Islet of Langerhans (tissue), 1 donor: Measurements from ENCODE around the gene IQCF2.
"Not testable (repeated sequence)": the region's sequence is repeated elsewhere in the genome, so short reads cannot be mapped to it uniquely, and the experiment has no call there.

ENCODE experiments used
- FAIRE-seq: peaks from one replicate; lab custom pipeline; 2011; peaks lifted over from hg19 to GRCh38; lab: Jason Lieb, UNC

The IQCF2 gene

DNA sequence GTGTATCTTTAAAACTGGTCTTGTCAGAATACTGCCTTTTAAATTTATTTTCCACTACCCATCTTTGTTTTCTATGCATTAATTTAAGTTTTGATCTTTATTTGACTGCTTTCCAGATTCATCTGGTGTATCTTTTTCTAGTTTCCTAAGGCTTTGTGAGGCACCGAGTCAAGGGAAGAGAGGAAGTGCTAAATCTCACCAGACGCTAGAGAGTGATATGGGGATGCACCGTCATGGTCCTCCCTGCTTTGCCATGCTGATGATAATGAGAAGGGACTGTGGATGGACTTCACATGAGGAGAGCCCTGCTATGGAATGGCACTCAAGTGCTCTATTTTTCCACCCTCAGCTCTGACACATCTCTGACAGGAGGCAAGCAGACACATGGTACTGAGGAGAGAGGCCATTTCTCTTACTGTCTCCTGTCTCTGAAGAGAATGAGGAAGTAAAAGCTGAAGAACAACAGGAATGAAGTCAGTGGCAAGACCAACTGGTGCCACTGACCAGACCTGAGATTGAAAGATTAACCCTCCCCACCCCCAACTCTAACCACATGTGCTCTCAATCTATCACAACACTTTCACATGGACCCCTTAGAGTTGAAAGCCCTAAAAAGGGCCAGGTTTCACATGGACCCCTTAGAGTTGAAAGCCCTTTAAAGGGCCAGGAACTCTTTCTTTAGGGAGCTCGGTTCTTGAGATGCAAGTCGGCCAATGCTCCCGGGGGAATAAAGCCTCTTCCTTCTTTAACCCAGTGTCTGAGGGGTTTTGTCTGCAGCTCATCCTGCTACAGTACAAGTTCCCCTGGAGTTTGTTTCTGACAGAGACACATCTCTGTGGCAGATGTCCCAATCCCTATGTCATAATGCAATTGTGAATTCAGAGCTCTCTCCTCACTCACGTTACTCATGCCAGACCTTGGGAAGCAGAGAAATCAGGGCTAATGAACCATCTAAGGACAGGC lies at the start of gene IQCF2:
IQCF2 (plus strand) TSS at position 913 of the 963 bp plus-strand sequence. CDS start 52 bp downstream, outside the sequence.
- FAIRE-seq = no peak

DNA sequence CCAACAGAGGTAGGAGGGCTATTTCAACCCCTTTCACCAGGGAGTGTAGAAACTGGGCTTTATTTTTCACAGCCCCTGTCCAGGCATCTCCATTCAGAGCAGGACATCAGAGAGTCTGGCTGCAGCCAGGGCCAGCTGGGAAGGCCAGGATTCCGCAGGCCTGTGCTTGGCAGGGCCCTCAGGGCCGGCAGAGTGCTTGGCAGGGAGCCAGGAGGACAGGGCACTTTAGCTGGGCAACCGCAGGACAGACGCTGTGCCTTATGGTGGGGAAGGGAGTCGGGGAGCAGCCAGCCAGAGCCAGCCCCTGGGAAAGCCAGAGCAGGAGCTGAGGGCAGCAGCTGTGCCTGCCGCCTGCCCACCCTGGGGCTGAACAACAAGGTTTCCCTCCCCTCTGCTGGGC lies 47.9 kb upstream of the IQCF2 start:
- no peak for FAIRE-seq

DNA sequence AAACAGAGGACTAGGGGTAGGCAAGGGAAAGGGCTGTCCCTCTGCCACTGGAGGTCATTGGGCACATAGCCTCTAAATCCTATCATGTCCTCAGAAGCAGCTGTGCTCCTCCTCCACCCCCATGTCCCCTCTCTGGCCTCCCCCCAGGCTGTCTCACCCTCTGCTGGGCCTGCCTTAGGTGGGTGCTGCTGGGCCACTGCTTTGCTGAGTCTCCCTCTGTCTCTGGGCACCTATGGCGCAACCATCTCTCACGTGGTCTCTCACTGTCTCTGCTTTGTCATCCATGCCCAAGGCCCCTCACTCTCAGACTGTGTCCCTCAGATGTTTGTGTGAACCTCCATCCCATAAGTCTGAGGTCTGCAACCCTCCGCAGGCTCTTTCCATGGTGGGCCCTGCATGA lies 47.4 kb upstream of the IQCF2 start:
- FAIRE-seq = no peak

DNA sequence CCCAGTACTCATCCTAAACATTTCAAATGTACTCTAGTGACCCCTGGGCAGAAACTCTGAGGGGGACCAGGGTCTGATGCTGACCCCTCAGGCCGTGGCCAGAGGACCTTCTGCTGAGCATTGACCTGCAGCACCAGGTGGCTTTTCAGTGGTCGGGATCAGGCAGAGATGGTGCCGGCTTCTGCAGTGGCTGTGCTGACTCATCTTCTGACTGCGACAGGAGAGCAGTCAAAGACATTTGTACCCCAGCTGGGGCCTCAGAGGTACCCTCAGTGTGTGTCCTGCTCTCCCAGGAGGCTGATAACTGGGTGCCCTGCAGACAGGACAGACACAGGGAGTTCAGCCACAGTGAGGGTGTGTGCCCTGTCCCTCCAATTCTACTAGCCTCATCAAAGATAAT lies 45.8 kb upstream of the IQCF2 start:
- FAIRE-seq = no peak

DNA sequence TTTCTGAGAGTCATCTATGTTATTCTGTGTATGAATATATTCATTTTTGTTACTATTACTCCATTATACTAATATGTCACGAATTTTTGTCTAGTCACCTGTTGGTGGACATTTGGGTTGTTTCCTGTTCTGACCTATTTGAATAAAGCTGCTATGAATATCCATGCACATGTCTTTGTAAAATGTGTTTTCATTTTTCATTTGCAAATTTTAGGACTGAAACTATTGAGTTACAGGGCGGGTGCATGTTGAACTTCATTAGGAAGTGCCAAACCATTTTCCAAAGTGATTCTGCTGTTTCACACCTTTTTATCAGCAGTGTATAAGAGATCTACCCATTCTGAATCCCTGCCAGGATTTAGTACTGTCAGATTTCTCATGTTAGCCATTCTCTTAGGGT lies 44.7 kb upstream of the IQCF2 start:
- FAIRE-seq = no peak

DNA sequence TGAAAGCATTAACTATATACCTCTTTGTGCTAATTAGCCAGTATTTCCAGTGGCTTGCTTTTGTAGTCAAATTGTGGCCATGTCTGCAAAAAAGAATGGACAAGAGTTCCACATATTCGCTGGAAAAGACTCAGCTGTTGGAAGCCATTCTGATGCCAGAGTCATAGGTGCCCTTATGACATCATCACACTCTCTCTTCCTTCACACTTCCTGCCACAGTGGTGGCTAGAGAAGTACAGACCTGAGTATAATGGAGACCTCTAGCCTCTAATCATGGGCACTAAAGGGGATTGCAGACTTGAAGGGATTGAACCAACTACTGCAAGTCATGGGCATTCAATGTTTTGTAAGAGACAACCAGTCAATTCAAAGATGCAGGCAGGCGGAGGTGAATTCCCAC lies 44.0 kb upstream of the IQCF2 start:
- no peak for FAIRE-seq

DNA sequence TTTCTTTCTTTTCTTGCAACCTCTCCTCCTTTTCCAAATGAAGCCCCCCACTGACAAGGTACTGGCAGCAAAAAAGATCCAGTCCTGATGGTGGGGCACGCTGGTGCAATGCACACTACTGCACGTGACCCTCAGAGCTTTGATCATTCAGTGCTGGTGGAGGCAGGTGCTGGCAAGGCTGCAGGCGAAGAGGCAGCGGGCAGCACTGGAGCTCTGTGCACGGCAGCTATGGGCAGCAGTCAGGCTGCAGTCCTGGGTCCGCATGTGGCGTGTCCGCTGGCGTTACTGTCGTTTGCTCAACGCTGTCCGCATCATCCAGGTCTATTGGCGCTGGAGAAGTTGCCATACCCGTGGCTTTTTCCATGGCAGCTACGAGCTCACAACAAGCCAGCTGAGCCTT lies 42.3 kb upstream of the IQCF2 start:
- FAIRE-seq = no peak

DNA sequence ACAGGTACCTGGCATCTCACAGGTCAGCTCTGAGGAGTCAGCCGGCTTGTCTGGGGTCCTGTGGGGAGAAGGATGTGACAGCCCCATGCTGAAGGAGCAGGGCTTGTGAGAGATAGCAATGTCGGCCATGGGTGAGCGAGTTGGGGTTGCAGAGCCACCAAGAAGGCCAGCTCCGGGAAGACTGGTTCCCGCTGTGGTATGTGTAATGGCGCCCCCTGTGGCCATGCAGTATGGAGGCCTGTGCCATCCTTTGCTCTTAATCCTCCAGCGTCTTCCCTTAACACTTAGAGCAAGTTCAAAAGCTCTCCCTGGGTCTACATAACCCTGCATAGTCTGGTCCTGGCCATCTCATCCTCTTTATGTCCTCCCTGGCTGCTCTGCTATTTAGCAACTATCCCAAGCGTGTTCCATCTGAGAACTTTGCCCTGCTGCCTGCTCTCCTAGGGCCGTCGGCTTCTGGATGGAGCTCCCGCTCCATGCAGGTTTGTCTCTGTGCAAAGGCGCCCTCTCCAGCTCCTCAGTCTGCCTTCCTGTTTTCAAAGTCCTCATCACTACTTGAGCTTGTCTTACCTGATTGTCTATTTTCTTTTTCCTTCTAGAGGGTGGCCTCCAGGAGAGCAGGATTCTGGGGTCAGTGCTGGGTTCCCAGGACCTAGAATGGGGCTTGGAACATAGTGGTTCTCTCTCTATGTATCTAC lies 41.6 kb upstream of the IQCF2 start:
- no peak for FAIRE-seq

DNA sequence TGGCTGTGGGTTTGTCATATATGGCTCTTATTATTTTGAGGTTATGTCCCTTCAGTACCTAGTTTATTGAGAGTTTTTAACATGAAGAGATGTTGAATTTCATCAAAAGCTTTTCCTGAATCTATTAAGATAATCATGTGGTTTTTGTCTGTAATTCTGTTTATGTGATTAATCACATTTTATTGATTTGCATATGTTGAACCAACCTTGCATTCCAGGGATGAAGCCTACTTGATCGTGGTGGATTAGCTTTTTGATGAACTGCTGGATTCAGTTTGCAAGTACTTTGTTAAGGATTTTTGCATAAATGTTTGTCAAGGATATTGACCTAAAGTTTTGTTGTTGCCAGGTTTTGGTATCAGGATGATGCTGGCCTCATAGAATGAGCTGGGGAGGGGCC lies 33.1 kb upstream of the IQCF2 start:
- no peak for FAIRE-seq

DNA sequence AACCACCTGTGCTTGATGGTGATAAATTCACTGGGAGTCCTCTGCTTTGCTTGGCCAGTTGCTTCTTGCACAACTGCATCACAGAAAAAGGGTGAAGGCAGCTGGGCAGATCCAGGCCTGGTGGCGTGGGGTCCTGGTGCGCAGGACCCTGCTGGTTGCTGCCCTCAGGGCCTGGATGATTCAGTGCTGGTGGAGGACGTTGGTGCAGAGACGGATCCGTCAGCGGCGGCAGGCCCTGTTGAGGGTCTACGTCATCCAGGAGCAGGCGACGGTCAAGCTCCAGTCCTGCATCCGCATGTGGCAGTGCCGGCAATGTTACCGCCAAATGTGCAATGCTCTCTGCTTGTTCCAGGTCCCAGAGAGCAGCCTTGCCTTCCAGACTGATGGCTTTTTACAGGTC lies 31.1 kb upstream of the IQCF2 start:
- FAIRE-seq = no peak

DNA sequence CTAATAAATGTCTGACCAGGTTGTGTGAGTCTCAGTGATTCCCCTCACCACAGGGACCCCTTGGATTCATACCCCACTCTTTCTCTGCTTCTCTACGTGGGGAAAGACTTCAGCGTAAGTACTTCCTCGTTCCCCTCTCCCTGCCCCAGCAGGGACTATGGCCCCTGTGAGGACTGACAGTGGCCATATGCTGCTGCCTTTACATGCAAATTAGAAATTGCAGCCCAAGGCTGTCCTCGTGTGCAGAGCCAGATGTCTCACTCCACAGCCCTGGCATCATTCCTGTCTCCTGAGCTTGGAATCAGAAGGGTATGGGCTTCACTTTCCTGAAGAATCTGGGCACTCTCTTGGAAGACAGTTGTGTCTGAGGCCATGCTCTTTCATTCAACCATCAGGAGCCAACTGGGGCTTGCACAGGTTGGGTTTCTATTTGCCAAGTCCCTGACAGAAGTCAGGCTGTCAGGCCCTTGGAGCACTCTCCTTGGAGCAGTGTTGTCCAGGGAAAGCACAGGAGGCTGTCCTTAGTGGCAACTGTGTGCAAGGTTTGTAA lies 30.5 kb upstream of the IQCF2 start:
- FAIRE-seq = no peak

DNA sequence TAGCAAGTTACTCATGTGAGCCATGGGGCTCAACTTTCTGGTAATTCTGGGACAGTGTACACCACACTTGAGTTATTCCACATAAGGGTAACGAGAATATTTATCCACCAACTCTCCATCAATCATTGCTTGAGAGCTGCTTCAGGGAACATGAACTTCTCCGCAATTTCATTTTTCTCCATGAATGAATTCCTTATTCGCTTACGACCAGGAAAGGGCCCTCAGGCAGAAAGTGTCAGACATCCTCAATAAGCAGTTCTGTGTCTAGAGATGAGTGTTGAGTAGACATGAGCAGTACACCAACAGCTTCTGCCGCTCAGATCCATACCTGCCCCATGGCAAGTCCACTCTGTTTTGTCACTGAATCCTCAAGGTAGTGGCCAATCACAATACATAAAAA lies 24.8 kb upstream of the IQCF2 start:
- FAIRE-seq = no peak

DNA sequence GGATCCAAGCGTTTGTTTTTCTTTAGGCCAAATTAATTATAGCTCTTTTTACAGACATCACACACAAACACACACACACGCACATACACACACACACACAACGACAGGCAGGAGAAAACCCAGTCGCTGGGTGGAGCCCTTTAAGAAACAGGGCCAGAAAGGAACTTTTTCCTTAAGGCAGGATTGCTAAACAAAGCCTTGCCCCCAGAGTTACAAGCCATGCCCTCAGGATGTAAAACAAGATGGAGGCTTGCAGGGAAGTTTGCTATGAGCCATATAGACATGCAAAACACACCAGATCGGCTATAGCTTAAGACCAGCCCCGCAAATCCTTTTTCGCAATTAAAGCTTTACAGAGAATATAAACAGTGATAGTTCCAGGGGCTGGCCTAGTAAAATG lies 16.3 kb upstream of the IQCF2 start:
- FAIRE-seq = no peak

DNA sequence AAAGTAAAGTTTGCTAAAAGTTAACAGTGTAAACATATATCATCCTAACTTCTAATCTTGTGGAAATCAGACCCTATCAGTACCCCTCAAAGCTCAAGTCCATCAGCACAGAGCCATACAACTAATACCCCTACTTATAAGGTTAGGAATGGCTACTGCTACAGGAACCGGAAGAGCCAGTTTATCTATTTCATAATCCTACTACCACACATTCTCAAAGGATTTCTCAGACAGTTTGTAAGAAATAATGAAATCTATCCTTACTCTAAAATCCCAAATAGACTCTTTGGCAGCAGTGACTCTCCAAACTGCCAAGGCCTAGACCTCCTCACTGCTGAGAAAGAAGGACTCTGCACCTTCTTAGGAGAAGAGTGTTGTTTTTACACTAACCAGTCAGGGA lies 6.0 kb upstream of the IQCF2 start:
- not testable (repeated sequence) for FAIRE-seq

DNA sequence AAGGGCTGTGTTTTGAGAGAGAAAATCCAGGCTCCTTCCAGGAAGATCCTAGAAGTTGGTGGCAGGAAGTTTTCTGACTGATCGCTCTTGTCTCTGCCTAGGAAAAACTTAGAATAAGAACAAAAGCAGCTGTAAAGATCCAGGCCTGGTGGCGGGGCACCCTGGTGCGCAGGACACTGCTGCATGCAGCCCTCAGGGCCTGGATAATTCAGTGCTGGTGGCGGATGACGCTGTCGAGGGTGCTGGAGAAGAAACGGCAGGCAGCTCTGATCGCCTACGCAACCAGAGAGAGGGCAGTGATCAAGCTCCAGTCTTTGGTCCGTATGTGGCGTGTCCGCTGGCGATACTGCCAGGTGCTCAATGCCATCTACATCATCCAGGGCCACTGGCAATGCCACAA lies 1.5 kb downstream of the IQCF2 start:
- no peak for FAIRE-seq

DNA sequence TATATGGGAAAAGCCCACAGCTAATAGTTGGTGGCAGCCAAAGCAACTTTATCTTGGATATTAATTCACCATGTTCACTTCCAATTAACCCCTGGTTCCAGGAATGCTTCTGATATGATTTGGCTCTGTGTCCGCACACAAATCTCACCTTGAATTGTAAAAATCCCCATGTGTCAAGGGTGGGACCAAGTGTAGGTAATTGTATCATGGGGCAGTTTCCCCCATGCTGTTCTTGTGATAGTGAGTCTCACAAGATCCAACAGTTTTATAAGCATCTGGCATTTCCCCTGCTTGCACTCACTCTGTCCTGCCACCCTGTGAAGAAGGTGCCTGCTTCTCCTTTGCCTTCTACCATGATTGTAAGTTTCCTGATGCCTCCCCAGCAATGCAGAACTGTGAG lies 7.5 kb downstream of the IQCF2 start:
- not testable (repeated sequence) for FAIRE-seq

DNA sequence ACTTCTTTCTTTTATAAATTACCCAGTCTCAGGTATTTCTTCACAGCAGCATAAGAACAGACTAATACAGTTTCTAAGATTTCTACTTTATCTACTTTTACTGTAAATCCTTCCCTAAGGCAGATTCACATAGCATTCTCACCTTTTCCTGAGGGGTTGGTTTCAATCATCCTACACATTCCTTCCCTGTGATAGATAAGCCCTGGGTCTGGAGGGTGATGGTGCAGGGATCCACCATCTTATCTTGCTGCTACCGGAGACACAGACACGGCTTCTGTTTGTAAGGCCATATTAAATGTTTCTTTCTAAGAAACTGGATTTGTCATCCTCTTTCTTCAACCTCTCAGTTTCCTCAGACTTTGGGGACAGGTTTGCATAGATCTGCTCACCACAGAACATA lies 7.9 kb downstream of the IQCF2 start:
- no peak for FAIRE-seq

DNA sequence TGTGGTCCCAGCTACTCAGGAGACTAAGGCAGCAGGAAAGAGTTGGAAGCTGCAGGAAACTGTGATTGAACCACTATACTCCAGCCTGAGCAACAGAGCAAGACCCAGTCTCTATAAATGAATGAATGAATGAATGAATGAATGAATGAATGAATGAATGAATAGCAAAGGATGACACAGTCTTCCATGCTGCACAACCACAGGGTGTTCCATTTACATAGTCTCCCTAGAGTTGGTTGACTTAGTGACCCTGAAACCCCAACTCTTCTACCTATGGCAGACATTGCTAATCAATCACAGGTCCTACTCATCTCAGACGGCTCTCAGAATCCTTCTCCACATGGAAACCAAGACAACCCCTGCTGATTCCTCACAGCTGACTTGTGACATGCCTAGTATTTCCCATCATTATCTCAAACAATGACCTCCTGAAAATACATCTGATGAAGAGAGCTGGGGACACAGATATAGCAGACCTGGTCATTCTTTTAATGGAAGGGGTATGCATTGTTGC lies 11.9 kb downstream of the IQCF2 start:
- FAIRE-seq = no peak

DNA sequence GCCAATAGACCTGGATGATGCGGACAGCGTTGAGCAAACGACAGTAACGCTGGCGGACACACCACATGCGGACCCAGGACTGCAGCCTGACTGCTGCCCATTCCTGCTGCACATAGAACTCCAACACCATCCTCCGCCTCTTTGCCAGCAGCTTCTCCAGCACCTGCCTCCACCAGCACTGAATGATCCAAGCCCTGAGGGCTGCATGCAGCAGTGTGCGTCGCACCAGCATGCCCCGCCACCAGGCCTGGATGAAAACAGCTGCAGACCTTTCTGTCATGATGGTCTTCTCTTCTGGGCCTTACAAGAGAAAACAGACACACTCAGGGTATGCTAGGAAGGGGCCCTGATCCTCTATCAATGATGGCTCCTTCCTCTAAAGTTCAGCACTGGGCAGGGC lies 12.5 kb downstream of the IQCF2 start:
- no peak for FAIRE-seq

DNA sequence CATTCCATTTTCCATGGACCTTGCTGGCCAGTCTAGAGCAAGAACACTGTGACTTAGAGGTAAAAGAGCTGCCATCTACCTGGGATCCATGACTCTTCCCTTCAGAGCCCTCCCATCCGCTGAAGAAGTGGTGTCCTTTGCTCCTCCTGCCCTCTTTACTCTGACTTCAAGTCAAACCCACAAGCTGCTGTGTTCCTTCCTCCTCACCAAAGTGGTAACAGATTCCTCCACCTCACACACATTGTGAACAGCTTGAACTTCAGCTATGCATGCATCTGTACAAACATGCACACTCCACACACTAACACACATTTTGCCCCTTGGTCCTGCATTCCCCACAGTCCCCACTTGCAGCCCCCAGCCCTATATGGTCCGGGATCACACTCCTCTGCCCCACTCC lies 13.0 kb downstream of the IQCF2 start:
- FAIRE-seq = no peak

DNA sequence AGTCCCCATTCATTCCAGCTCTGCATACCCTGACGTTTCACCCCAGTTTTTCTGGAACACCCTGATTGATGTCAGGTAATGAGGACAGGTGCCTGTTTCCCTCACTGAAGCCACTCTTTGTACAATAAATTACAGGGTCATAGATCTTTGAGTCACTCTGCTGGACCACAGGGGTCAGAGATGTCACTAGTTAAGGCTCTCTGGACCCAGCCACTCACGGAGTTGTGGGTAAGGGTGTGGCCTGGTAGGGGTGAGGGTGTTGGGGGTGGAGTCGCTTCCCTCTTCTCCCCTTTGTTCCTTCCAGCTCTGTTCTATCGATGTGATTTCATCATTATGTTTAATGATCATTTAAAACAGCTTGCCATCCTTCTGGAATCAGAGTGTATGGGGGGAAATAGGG lies 13.5 kb downstream of the IQCF2 start:
- FAIRE-seq = no peak

DNA sequence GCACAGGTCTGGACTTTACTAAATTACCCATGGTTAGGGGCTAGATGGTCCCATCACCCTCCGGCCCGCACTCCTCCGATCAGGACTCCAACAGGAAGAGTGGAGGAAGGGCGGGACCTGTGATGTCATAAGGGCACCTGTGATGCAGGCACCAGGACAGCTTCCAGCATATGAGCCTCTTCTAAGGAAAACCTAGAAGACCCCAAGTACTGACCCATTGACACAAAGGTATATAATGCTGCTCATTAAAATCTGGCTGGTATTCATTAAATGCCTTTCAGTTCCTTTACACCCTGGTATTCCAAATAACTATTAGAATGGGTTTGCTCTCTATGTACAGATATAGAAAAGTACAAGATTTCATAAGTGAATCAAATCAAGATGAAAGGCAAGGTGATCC lies 14.1 kb downstream of the IQCF2 start, which contains the start of gene IQCF5:
IQCF5 (minus strand) TSS at position 101 of the 400 bp plus-strand sequence; CDS start at position 31, 70 bp downstream.
- FAIRE-seq = no peak

DNA sequence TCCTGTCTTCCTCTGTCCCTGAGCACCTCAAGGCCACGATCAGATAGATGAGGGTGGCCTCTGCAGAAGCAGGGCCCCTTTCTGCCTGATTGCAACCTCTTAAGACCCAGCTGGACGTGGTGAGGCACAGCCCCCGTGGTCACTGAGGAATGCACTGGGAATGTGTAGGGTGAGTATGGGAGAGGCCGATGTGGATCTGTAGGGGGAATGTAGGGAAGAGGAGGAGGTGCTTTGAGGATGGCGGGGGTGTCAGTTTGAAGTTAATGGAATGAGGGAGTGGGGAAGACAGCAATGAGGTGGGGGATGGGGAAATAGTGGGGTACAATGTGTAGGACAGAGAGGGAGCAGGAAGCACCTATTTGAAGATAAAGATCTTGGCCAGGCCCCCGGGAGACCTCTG lies 14.8 kb downstream of the IQCF2 start:
- FAIRE-seq = no peak
